AG09309 (cell line): ENCODE results near the gene GJC1.
A peak's percentile ranks its signal among the peaks of the same experiment; 100 is the strongest.

ENCODE experiments used
- DNase-seq: peaks from one replicate; pipeline ENCODE4 v3.0.0-alpha.2; 2010; ENCODE audit warnings: low read depth
- H3K4me3 ChIP-seq: 2 replicates; pipeline ENCODE4 v1.5.1; 2011; ENCODE audit warnings: mild to moderate bottlenecking, low read depth, low read length, moderate library complexity; ENCODE audit not compliant: control insufficient read depth
- CTCF ChIP-seq: IDR thresholded peaks from 2 replicates; pipeline ENCODE4 v1.5.1; 2011; ENCODE audit warnings: mild to moderate bottlenecking, low read depth, low read length, inconsistent platforms; ENCODE audit not compliant: insufficient read depth, control insufficient read depth; ENCODE audit errors: missing control alignments

Gene GJC1

GRCh38 chr17:44871556-44871955 lies 41.5 kb upstream of the GJC1 start:
- H3K4me3 ChIP-seq: no peak overlapping the region
- DNase-seq: no peak
- no peak for TF ChIP-seq CTCF

DNA sequence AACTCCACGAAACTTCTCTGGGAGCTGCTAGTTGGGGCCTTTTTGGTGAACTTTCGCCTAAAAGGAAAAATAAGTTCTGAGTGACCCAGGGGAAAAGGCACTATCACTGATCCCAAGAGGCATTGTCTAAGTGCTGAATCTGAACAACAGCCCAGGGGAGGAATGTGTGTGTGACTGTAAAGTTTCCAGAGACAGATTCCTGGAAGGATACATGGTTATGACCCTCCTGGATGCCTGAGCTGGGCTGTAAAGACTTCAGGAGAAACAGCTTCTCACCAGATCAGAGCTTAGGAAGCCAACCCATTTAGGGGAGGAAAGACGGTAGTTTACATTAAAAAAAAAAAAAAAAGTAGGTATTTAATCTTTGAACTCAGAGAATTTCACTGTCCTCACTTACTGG lies 37.8 kb upstream of the GJC1 start:
- DNase-seq: no peak
- no peak for TF ChIP-seq CTCF
- H3K4me3 ChIP-seq: no peak overlapping the region

- DNase-seq: peak; percentile 53
- H3K4me3 ChIP-seq: no peak overlapping the region
- no peak for TF ChIP-seq CTCF
These were observed 35.8 kb upstream of the GJC1 start for GRCh38 chr17:44865931-44866330.

DNA sequence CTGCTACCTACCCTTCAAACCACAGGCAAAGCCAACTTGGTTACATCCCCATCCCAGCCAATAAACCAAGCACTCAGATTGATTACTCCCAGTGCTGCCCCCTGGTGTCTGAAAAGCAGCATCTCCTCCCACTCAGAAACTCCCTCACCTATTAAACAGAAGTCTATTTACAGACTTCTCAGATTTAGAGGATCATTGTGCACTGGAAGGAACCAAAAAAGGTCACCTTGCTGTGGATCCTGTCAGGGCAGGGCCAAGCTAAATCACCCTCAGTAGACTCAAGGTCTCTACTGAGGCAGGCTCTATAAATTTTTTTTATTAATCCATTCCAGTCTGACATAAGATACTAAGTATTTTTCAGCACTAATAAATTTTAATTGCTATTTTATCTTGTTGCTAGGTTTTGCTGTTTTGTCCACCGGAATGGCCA lies 35.2 kb upstream of the GJC1 start:
- peak; percentile 86 for TF ChIP-seq CTCF
- H3K4me3 ChIP-seq: no peak overlapping the region
- DNase-seq: peak; percentile 47

DNA sequence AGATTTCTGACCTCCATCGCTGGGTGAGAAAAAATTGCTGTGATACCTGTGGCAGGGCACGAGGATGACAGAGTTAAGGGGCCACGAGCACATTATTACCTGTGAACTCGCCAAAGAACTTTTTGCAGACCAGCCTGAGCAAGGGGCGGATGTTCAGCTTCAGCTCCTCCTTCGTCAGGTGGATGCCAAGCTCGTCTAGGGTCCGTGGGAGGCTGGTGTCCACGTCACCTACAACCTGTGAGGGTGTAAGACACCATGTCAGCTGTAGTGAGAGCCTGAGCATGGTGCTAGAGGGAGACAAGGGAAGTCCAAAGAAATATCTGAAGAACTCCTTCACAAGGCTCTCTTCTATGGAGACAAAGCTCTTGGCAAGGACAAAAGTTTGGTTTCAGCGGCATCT lies 34.7 kb upstream of the GJC1 start:
- no peak overlapping the region for H3K4me3 ChIP-seq
- no peak for TF ChIP-seq CTCF
- no peak for DNase-seq

DNA sequence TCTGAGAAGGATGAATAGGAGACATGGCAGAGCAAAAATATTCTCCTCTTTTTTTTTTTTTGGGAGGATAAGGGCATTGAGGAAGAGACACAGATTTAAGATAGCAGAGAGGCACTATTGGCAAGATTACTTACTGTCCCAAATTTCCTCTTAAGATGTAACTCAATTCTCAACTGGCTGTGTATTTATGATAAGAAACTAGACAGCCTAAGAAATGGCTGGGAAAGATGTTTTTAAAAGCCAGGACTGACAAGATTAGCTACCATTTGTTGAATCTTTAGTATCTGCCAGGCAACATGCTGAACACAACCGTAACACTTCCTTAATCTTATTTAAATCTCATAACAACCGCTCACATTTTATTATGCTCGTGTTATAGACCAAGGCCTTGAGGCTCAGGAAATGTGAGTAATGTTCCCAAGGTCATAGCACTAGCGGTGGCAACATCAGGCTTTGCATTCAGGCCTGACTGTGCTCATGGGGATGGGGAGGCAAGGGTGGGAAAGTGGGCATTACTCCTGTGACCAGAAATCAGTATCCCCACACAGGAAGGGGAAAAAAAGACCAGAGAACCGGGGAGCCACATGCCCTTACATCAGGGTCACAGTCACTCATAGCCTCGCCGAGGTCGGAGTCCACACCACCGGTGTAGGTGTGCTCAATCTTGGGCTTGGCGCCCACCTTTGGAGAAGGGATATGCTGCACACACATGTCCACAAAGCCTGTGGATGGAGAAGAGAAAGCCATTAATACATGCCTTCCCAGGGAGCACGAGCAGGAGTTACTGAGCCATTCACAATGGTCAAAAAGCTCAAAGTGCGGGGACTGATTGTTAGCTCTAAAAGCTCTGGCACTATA lies 33.2 kb upstream of the GJC1 start:
- no peak for TF ChIP-seq CTCF
- DNase-seq: no peak
- H3K4me3 ChIP-seq: no peak overlapping the region
